Measurements from ENCODE around the gene SETD3. TPM values are rescaled to one million over a fixed set of nuclear protein-coding genes. Genes with fewer than 3 reads are reported as not detected.

SETD3 gene
- total and polyA plus RNA-seq, 2 of the 8 experiments (the other 6 are each of a cell fraction or from before 2014, with no cell fraction given): 24.0 to 64.0 TPM

GRCh38 chr14:99378782-99379214 is 101.9 kb downstream of the SETD3 start:
- no peak for FAIRE-seq
- CTCF ChIA-PET (ENCODE audit: partially characterized antibody): interaction anchor here (0.6 to 19.9 kb wide), 6 partner anchors 14 to 1890 kb away, joined by 3 to 447 read pairs (median 4); no protein-coding TSS in a partner anchor

More at GRCh38 chr14:99378782-99379214, 101.9 kb downstream of the SETD3 start:
- Histone ChIP-seq H3K4me3 (ENCODE audit: extremely low read depth in 1 of 4, insufficient read depth in 2 of 4, low read depth in 3 of 4, low read length in 4 of 4) (no peak overlapping the region), H4K5ac (ENCODE audit: insufficient read length, low read depth, low read length) (no peak overlapping the region), H3K9ac (replicated peaks in 1 of 4; ENCODE audit: extremely low read depth in 1 of 4, low read depth in 3 of 4, low read length in 3 of 4) (no peak overlapping the region), H3K4me2 (ENCODE audit: insufficient read depth in 1 of 2, low read depth in 2 of 2, low read length in 2 of 2) (no peak overlapping the region), H3K27ac (ENCODE audit: low read depth, low read length) (no peak overlapping the region), H4K91ac (replicated peaks; ENCODE audit: insufficient read length, low read length) (no peak overlapping the region), H3K14ac (ENCODE audit: insufficient read length) (no peak overlapping the region), H2AK5ac (ENCODE audit: low read depth, low read length) (no peak overlapping the region), H4K8ac (ENCODE audit: extremely low read depth, insufficient read depth, low read length) (no peak overlapping the region), H3K23me2 (ENCODE audit: low read depth, low read length) (no peaks in the 10 kb centered on the region; the same call in 1 of the 2 replicates), H2BK15ac (ENCODE audit: low read length) (no peak overlapping the region), H2BK20ac (ENCODE audit: low read length) (0 out of 2 replicates have a peak overlapping the region, but pooled peaks have one; percentile 6), H3K27me3 (replicated peaks in 1 of 4; ENCODE audit: control insufficient read depth in 3 of 4, extremely low read depth in 1 of 4, insufficient read depth in 3 of 4, low read length in 3 of 4) (no peaks in the 10 kb centered on the region), H3K79me2 (ENCODE audit: control insufficient read depth in 1 of 2, insufficient read depth in 2 of 2, low read length in 2 of 2) (no peaks in the 10 kb centered on the region), H2BK120ac (replicated peaks; ENCODE audit: low read depth, low read length) (no peak overlapping the region), H3K9me3 (ENCODE audit: insufficient read depth in 2 of 2, low read depth in 1 of 2, low read length in 1 of 2) (no peaks in the 10 kb centered on the region; a peak in 1 of 4 replicates), H3K79me1 (ENCODE audit: low read depth, low read length) (no peaks in the 10 kb centered on the region), H3K23ac (ENCODE audit: insufficient read length) (no peak overlapping the region), H4K20me1 (replicated peaks in 1 of 2; ENCODE audit: control insufficient read depth in 1 of 2, insufficient read depth in 2 of 2, low read length in 2 of 2) (no peaks in the 10 kb centered on the region), H3K56ac (replicated peaks; ENCODE audit: insufficient read length, low read depth, low read length) (no peak overlapping the region), H3K36me3 (ENCODE audit: control insufficient read depth in 2 of 4, insufficient read depth in 4 of 4, low read length in 3 of 4) (no peaks in the 10 kb centered on the region), H3K4me1 (replicated peaks in 1 of 4; ENCODE audit: control insufficient read depth in 3 of 4, insufficient read depth in 4 of 4, low read length in 3 of 4) (peaks cover 0 to 10% (median under 1%) of the 10 kb centered on the region in 4 experiments; a peak in 4 of 7 replicates), H3K18ac (ENCODE audit: extremely low read depth, low read length) (no peak overlapping the region), H2BK5ac (ENCODE audit: low read depth, low read length) (no peak overlapping the region), H2BK12ac (ENCODE audit: low read depth, low read length) (no peak overlapping the region), H2AFZ (ENCODE audit: low read length) (0 out of 2 replicates have a peak overlapping the region, but pooled peaks have one; percentile 30), H3K4ac (replicated peaks; ENCODE audit: insufficient read length, low read depth, low read length) (no peak overlapping the region)
- POLR2A ChIA-PET (ENCODE audit: partially characterized antibody): no interaction called here
- TF ChIP-seq SIN3A (conservative IDR thresholded peaks at IDR 0.05 in 1 of 2, IDR thresholded peaks at IDR 0.05 in 1 of 2; ENCODE audit: low read depth in 1 of 2, low read length in 2 of 2) (no peak), BACH1 (IDR thresholded peaks at IDR 0.05; ENCODE audit: low read length) (no peak), RBBP5 (IDR thresholded peaks at IDR 0.05; ENCODE audit: borderline replicate concordance, low read depth, low read length) (no peak)
- DNase-seq (ENCODE audit: low read depth in 1 of 2, low spot score in 2 of 2): no peak
- WGBS, 2 experiments (ENCODE audit: extremely low coverage in 1 of 2, insufficient coverage in 1 of 2, insufficient read length in 1 of 2, insufficient replicate concordance in 2 of 2, low coverage in 1 of 2, low lambda C conversion rate in 2 of 2, missing lambda C conversion rate in 1 of 2): 73% methylated on average over 9 of the region's 9 CpGs; no CpG with 5 or more reads in 1 of the 2 experiments

All from H1 (cell line).